Activated CD8-positive, alpha-beta memory T cell treated with anti-CD3 and anti-CD28 coated beads for 24 hours (primary cell): ENCODE results near the gene TMEM106C.
"Not testable (repeated sequence)": the region's sequence is repeated elsewhere in the genome, so short reads cannot be mapped to it uniquely, and the experiment has no call there.

Source experiments
- DNase-seq: peaks from one replicate; pipeline ENCODE4 v3.0.0-alpha.2; 2020

The TMEM106C gene

DNA sequence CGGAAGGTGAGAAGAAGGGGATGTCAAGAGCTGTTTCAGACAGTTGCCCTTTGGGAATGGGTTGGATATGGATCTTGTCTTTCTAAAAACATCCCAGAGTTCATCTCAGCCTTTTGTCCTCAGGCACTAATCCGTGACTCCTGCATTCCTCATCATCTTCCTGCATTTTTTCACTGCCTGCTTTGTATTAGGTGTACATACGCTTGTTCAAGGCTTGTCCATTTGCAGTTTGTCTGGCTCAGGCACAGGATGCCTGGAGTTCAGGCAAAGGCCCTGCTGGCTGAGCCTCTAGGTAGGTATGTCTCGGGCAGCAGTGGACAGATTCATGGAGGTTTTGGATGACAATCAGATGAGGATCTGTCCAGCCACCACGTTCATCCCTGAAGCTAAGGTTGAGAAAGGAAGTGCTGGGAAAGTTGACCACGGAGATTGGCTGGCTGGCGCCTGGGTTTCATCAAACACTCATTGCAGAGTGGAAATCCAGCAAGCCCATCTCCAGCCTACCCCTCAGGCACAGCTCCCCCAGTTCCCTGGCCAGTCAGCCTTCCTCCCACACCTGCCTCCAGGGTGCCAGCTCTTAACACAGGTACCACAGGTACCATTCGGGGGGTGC lies 12.4 kb upstream of the TMEM106C start:
- no peak for DNase-seq

DNA sequence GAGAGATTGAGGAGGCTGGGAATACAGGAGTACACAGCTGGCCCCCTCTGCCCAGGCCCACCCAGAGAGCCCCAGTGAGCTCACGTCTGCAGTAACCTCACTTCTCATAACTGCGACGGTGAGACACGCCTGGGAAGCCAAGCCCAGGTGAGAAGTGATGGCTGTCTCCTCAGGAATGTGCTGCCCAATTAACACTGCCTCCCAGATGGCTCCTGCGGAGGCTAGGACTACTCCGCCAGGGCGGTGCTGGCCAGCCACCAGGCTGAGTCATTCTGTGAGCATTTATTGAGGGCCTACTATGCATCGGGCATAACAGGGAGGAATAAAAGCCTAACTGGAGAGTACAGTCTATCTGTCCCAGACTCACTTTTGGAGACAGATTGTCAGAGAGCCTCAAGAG lies 9.3 kb upstream of the TMEM106C start:
- DNase-seq = no peak

DNA sequence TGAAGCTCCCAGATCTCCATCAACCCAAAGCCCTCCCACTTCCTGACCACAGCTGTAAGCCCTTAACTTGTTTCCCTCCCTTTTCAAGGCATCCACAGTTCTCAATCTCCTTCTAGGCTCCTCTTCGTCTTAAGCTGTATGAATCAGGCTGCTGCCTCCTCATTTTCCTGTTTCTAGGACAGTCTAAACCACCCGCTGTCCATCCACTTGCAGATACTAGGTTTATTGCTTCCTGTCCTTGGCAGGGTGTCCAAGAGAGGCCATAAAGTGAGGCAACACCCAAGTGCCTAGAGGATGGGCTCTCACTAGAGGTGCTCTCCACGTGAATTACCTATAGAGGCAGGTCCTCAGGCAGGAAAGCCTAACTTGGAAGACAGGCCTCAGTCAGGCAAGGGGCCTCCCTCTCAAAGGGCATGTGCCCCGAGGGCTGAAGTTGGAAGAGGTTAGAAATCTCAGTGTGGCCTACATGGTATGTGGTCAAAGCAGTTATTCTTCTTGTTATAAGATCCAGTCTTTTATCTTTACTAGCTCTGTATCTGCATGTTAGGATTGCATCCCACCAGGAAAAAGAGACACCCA lies 8.8 kb upstream of the TMEM106C start:
- DNase-seq = no peak

DNA sequence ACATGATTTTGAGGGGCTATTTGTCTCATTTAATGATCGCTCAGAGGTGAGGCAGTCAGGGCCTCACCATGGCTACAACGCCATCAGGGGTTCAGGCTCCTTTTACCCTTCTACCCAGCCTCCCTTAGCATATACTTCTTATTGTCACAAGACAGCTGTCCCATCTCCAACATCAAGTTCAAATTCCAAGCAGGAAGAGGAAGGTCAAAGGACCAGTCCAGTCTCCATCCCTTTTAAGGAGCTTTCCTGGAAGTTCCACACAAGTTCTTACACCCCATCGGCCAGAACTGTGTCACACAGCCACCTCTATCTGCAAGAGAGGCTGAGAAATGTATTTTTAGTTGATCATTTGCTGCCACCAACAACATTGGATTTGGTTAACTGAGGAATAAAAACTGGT lies 8.3 kb upstream of the TMEM106C start:
- DNase-seq = no peak

DNA sequence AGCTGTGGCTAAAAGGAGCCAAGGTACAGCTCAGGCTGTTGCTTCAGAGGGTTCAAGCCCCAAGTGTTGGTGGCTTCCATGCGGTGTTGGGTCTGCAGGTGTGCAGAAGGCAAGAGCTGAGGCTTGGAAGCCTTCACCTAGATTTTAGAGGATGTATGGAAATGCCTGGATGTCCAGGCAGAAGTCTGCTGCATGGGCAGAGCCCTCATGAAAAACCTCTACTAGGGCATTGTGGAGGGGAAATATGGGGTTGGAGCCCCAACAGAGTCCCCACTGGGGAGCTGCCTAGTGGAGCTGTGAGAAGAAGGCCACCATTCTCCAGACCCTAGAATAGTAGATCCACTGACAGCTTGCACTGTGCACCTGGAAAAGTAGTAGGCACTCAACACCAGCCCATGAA lies 5.7 kb upstream of the TMEM106C start:
- not testable (repeated sequence) for DNase-seq

DNA sequence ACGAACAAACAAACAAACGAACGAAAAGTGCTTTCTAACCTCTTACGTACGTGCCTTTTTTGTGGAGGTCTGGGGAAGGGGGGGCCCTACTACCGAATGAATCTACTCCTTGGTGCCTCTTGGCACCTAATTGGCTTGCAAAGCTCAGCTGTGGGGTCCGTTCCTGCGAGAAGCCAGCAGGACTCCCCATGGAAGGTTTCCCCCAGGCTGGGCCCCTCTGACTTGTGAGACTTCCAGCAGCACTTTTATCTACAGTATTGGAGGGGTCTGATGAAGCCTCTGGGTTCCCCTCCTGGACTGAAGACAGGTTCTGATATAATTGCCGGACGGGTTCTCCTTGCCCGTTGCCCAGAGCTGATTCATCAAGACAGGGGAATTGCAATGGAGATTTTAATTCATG lies 1.2 kb upstream of the TMEM106C start:
- no peak for DNase-seq

DNA sequence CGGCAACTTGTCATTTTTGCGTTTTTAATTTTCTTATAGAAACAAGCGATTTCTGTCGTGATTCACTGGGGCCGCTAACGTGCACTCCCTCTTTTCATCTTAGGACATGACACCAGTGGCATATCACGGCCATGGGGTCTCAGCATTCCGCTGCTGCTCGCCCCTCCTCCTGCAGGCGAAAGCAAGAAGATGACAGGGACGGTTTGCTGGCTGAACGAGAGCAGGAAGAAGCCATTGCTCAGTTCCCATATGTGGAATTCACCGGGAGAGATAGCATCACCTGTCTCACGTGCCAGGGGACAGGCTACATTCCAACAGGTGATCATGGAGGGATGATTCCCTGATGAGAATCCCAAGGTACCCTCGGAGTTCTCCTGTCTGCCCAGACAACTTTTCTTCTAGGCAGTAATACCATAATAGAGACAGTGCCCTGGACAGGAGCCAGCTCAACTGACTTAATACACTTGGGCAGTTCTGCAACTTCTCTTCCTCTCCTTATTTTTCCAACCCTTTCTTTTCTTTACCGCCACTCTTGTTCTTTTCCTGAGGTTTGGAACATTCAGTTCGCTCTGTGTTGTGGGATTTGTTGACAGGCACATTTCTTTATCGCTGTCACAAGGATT lies 821 bp downstream of the TMEM106C start:
- no peak for DNase-seq

DNA sequence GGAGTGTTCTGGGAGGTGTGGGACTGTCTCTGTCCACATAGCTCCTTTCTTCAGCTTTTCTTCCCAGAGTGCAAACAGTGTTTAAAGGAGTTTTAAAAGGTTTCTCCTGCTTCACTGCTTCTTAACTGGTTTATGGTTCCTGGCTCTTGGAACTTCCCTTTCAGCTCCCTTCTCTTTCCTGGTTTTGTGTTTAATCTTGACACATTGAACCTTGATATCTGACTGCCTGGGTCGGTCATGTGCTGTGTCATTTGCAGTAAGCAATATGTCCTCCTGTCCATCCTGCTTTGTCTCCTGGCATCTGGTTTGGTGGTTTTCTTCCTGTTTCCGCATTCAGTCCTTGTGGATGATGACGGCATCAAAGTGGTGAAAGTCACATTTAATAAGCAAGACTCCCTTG lies 2.2 kb downstream of the TMEM106C start:
- no peak for DNase-seq

DNA sequence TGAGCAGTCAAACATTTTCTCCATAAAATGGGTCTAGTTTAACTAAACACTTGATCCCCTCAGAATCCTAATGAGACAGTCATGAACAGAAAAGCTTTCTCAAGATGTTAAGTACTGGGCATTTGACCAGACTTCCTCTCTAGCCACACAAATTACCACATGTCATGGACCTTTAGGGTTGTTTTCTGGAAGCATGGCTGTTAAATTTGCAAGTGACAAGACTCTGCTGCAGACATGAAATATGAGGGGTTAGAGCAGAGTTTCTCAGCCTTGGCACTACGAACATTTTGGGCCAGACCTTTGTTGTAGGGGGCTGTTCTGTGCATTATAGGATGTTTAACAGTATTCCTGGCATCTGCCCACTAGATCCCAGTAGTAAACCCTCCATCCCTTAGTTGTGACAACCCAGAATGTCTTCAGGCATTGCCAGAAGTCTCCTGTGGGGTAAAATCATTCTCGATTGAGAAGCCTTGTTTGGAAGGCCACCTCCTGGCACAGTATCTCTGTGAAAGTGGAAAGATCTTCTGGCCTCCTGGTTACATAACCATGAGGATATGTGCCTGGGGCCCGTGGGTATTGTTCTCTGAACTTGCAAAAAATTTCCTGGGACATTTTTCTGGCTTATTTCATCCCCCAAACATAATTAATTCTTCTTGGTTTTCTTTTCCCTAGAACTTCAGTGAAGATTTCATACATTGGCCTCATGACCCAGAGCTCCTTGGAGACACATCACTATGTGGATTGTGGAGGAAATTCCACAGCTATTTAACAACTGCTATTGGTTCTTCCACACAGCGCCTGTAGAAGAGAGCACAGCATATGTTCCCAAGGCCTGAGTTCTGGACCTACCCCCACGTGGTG lies 4.3 kb downstream of the TMEM106C start:
- no peak for DNase-seq

DNA sequence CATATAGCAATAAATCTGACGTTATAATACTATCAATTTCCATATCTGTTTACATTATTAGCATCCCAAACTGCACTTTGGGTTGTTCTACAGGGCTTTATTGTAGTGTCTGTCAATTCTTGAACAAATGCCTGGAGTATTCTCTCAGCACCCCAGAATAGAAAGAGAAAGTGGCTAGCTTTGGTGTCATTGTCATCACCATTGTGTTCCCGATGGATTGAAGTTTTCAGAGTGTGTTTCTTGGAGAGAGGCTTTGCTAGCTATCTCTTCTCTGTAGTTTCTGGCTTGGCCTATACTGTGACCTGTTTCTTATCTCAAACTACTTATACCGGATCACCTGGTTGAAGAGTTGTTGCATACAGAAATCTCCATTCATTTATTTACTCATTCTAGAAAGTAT lies 6.4 kb downstream of the TMEM106C start:
- DNase-seq = no peak

DNA sequence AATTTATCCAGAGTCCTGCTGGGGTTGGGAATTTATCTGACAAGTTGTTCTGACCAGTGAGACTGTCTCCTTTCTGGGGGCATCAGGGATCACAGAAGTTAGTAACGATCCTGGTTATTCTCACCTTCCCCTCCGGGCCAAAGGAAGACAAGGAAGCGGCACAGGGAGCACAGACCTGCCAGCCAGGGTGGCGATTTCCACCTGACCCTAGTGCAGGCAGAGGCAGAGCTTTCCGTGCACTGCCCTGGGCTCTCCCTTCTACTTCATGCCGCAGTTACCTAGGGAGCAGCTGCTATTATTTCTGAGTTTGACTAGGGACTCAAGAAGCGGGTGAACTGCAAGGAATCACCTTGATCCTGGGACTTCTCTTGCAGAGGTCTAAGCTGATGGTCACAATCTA lies 7.4 kb downstream of the TMEM106C start:
- no peak for DNase-seq

DNA sequence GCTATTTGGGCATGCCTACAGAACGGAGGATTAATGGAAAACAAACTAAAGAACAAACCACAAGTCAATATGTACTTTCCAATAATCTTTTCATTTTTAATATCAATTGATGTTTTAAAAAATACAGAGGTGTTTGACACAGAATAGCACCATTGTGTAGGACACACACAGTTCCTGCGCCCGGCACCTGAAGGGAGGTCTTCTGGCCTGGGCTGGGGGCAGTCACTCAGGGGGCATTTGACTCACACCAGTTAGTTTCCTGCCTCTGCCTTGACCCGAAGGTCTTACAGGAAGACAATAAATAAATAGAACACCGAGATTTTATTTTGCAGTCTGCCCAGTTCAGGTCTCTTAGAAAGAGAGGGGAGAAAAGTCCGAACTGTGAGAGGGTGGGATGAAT lies 9.5 kb downstream of the TMEM106C start:
- DNase-seq = no peak

DNA sequence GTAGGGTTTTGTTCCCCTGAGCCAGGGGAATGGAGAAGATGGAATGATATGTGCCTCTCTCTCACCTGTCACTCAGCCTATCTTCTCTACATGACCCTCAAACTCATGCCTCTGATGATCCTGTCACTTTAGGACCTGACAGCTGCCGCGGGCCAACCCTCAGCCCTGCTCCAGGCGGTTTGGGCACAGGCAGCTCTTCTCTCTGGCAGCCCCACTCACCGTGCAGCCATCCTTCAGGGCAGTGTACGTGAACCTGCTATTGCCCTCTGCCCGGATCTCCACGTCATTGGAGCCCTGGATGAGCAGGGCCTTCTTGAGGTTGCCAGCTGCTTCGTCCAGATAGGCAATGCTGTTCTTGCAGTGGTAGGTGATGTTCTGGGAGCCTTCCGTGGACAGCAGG lies 10.5 kb downstream of the TMEM106C start:
- no peak for DNase-seq

DNA sequence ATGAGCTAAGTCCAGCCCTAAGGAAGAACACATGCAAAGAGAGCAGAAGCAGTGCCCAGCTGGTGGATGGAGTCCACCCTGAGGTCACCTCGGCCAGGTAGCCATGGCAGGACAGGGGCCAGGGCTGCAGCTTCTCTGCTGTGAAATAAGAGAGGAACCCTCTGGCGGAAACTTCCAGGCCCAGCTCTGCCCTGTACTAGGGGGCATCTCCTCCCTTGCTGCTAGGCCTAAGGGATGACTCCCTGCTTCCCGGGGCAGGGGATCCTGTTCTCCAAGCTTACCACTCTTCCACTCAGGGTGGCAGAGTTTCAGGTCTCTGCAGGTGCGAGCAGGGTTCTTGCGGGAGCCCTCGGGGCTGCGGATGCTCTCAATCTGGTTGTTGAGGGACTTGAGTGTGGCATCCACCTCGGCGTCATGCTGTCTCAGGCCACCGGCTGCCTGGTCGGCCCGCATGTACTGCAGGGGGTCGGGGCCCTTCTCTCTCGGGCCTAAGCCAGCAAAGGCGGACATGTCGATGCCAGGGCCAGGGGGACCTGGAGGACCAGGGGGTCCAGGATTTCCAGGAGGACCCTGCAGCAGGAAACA lies 11.7 kb downstream of the TMEM106C start:
- no peak for DNase-seq

DNA sequence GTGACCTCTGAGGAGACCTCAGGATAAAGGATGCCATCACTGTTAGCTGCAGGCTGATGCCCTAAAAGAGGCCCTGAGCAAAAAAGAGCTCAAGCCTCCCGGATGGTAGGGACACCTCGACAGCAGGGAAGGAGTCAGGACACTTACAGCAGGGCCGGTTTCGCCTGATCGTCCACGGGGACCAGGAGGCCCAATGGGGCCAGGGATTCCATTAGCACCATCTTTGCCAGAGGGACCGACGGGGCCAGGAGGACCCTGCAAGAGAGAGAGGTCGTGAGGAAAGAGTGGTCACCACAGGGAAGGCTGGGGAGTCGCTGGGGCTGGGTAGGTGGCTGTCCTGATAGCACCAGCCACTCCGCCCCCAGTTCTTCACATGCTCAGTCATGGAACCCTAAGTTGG lies 12.4 kb downstream of the TMEM106C start:
- no peak for DNase-seq

DNA sequence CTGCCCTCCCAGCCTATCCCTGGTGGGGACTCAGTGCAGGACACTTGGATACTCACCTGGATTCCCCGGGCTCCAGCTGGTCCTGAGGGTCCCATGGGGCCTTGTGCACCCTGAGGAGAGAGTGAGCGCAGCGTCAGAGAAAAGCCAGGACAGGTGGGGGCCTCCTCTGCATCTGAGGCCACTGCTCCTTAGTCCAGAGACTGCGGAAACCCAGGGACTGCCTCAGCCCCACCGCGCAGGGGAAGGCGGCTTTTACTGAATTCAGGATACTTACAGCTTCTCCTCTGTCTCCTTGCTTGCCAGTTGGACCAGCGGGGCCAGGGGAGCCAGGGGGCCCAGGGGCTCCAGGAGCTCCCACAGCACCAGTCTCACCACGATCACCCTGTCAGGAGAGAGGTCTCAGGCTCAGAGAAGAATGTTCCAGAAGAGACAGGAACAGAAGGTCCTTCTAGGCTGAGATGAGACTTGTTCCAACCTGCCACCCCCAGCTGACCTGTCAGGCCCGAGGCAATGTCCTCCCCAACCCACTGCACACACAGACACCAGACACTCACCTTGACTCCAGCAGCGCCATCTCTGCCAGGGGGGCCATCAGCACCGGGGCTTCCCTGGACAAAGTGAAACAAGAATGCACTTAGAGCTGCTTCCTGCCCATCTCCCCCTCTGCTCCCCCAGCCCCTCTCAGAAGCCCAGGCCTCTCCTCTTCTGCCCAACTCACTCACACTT lies 13.8 kb downstream of the TMEM106C start:
- DNase-seq = no peak

DNA sequence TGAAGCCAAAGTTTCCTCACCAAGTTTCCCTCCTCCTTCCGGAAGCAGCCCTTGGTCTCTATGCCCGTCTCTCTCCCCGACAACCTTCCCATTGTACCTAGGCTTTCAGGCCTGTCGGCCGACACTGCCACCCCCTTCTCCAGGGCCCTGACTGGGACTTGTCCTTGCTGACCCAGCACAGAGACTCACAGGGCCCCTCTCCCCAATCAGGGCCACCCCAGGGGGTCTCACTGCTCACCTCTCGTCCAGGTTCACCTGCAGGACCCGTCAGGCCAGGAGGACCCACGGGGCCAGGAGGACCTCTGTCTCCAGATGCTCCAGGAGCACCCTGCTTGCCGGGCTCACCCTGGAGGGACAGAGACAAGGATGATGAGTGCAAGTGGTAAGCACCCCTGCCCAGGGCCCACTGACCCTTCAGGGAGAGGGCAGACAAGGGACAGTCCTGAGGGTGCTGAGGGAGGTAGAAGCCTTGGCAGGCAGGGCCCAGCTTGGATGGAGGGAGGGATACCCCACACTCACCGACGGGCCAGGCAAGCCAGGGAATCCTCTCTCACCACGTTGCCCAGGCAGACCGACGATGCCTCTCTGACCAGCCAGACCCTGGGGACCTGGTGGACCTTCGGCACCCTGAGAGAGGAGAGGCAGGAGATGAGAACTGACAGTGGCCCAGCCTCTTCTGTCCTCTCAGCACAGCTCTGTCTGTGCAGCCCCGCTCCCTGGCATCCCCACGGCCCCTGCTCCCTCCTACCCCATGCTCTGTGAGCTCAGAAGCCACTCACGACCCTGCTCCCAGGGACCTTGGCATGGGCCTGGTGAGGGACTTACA lies 14.6 kb downstream of the TMEM106C start:
- no peak for DNase-seq

DNA sequence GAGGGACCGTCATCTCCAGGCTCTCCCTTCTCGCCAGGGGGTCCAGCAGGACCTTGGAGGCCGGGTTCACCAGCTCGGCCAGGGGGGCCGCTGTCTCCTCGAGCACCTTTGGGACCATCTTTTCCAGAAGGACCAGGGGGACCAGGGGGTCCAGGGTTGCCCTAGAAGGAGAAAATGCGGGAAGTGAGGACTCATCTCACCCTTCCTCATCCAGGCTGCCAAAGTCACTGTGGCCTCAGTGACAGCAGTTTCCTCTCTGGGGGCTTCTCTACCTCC lies 15.1 kb downstream of the TMEM106C start:
- no peak for DNase-seq

DNA sequence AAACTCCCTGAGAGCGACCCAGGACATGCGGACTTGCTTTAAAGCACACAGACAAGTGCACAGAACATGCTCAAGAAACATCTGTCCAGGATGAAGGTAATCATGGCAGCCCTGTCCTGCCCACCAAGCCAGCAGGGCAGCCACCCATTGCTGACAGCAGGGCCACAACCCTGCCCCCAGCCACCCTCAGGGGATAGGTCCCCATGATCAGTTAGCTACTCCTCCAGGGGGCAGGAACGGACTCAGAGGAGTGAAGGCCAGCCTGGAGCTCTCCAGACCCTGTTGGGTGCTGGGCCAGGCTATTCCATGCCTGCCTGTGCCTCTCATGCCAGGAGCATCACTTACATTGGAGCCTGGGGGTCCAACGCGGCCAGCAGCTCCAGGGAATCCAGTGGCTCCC lies 15.8 kb downstream of the TMEM106C start:
- DNase-seq = no peak

DNA sequence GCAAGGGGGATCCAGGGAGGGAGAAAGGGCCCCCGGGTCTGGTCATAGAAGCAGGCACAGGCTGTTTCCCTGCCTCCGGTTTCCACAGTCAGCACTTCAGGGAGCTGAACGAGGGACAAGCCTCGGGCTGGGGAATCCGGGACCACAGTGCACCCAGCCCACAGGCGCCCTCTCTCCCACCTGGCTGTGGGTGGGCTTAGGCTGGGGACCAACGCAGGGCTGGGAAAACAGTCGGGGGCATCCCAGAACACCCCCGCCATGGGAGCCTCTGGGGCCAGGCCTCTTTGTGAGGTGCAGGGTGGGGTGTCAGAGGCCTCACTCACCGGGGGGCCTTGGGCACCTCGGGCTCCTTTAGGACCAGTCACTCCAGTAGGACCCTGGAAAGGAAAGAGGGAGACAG lies 16.3 kb downstream of the TMEM106C start:
- DNase-seq = no peak

DNA sequence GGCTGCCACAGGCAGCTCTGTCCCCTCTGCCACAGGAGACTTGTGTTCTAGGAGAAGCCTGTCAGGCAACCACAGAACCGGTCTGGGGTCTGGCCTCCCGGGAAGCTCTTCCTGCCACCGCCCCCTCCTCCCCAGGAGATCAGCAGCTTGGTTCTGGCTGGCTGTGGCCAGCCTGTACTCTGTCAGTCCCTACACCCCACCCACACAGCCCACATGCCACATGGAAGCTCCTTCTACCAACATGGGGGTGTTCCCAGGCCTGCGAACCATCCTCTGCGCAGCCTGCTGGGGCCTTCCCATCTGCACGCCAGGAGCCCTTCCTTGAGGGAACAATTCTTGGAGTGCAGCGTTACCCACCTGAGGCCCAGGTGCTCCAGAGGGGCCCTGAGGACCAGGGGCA lies 16.8 kb downstream of the TMEM106C start:
- no peak for DNase-seq
